NT2/D1 (cell line): ENCODE data around the gene MATK.

Source experiments
- SUZ12 ChIP-seq: IDR thresholded peaks from 2 replicates; pipeline ENCODE4 v1.6.1; 2011; ENCODE audit not compliant: insufficient read length, insufficient read depth; ENCODE audit errors: extremely low read depth
- ZNF274 ChIP-seq: IDR thresholded peaks from 2 replicates; pipeline ENCODE4 v1.6.1; 2011; ENCODE audit warnings: mild to moderate bottlenecking, low read depth, low read length

GRCh38 chr19:3771000-3771905, 14.9 kb downstream of the MATK start:
- no peak for TF ChIP-seq ZNF274
- TF ChIP-seq SUZ12, result no peak
